Progenitor cell of endocrine pancreas (in vitro differentiated cells): ENCODE measurements around the gene CCL22. TPM values are rescaled to one million over a fixed set of nuclear protein-coding genes. Genes with fewer than 3 reads are reported as not detected.

Experiments used
- DNase-seq: peaks from one replicate; pipeline ENCODE4 v3.0.0; 2021; ENCODE audit warnings: low spot score; ENCODE audit not compliant: unreplicated experiment
- H3K27ac Mint-ChIP-seq: 2 replicates; pipeline ENCODE4 v1.8.0; 2021; ENCODE audit warnings: mild to moderate bottlenecking, moderate library complexity, mixed read lengths
- H3K27me3 Mint-ChIP-seq: 2 replicates; pipeline ENCODE4 v1.8.0; 2021; ENCODE audit warnings: mixed read lengths
- H3K36me3 Mint-ChIP-seq: 2 replicates; pipeline ENCODE4 v1.8.0; 2022; ENCODE audit warnings: mixed read lengths; ENCODE audit not compliant: insufficient read depth
- H3K4me1 Mint-ChIP-seq: 2 replicates; pipeline ENCODE4 v1.8.0; 2021; ENCODE audit warnings: low read depth, mixed read lengths
- H3K4me3 Mint-ChIP-seq: 2 replicates; pipeline ENCODE4 v1.8.0; 2021; ENCODE audit warnings: low read depth, mild to moderate bottlenecking, moderate library complexity, mixed read lengths
- H3K9me3 Mint-ChIP-seq: 2 replicates; pipeline ENCODE4 v1.8.0; 2021; ENCODE audit warnings: low read depth, mixed read lengths
- total RNA-seq: library from RNA; stranded (reverse); gene quantifications from 2 replicates; pipeline ENCODE4 v1.2.1, GENCODE V29; 2021
- TF ChIP-seq, protein P1 (sequence below): fragments of 200-600 bp; sonication (generic); IDR thresholded peaks from one replicate; pipeline ENCODE4 v1.5.0; 2021; ENCODE audit warnings: antibody characterized with exemption, mild to moderate bottlenecking; ENCODE audit not compliant: unreplicated experiment

The CCL22 gene
- total RNA-seq, 1 donor from 2014 or later: not detected

DNA sequence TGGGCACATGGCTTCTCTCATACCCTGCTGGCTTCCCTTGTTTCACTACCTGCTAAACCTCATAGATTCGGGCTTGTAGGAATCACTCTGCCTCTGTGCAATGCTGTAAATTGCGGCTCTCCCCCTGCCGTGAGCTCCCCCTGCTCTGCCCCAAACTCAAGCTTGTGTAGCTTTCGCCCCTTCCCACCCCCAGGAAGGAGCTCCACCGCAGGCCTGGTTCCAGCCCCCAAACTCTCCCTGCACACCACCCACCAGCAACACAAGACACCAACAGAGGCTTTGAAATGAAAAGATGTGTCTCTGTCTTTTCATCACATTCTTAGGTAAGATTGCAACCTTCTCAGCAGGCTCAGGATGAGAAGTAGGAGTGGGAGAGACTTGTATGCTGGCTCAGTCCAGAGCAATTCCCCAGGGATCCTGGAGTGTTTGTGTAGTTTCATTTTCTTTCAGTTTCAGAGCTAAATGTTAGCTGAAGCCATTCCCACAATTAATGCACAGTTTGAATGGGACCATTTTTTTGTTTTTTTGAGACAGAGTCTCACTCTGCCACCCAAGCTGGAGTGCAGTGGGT lies 27.9 kb downstream of the CCL22 start:
- Mint-ChIP-seq H3K27ac (no peak overlapping the region), H3K36me3 (no peaks in the 10 kb centered on the region), H3K27me3 (peaks cover 11% of the 10 kb centered on the region), H3K9me3 (no peaks in the 10 kb centered on the region), H3K4me3 (no peak overlapping the region), H3K4me1 (no peaks in the 10 kb centered on the region)
- DNase-seq: no peak
- TF ChIP-seq, protein P1, sequence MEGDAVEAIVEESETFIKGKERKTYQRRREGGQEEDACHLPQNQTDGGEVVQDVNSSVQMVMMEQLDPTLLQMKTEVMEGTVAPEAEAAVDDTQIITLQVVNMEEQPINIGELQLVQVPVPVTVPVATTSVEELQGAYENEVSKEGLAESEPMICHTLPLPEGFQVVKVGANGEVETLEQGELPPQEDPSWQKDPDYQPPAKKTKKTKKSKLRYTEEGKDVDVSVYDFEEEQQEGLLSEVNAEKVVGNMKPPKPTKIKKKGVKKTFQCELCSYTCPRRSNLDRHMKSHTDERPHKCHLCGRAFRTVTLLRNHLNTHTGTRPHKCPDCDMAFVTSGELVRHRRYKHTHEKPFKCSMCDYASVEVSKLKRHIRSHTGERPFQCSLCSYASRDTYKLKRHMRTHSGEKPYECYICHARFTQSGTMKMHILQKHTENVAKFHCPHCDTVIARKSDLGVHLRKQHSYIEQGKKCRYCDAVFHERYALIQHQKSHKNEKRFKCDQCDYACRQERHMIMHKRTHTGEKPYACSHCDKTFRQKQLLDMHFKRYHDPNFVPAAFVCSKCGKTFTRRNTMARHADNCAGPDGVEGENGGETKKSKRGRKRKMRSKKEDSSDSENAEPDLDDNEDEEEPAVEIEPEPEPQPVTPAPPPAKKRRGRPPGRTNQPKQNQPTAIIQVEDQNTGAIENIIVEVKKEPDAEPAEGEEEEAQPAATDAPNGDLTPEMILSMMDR: no peak

- Mint-ChIP-seq H3K9me3 (no peaks in the 10 kb centered on the region), H3K4me1 (no peaks in the 10 kb centered on the region), H3K4me3 (no peak overlapping the region), H3K36me3 (no peaks in the 10 kb centered on the region), H3K27ac (no peak overlapping the region), H3K27me3 (peaks cover 14% of the 10 kb centered on the region)
- TF ChIP-seq, protein P1: no peak
- no peak for DNase-seq
Measured at GRCh38 chr16:57387598-57388354, 29.2 kb downstream of the CCL22 start.

- Mint-ChIP-seq H3K4me3 (no peak overlapping the region), H3K27me3 (peaks cover 14% of the 10 kb centered on the region), H3K9me3 (no peaks in the 10 kb centered on the region), H3K4me1 (no peaks in the 10 kb centered on the region), H3K36me3 (no peaks in the 10 kb centered on the region), H3K27ac (peak overlapping the region; percentile 18)
- DNase-seq: no peak
- TF ChIP-seq, protein P1: no peak
Measured at GRCh38 chr16:57388359-57389086, 29.9 kb downstream of the CCL22 start.

GRCh38 chr16:57389087-57389468 lies 30.5 kb downstream of the CCL22 start:
- TF ChIP-seq, protein P1: no peak
- Mint-ChIP-seq H3K27me3 (peaks cover 14% of the 10 kb centered on the region), H3K4me1 (no peaks in the 10 kb centered on the region), H3K9me3 (no peaks in the 10 kb centered on the region), H3K36me3 (no peaks in the 10 kb centered on the region), H3K4me3 (no peak overlapping the region), H3K27ac (no peak overlapping the region)
- no peak for DNase-seq

DNA sequence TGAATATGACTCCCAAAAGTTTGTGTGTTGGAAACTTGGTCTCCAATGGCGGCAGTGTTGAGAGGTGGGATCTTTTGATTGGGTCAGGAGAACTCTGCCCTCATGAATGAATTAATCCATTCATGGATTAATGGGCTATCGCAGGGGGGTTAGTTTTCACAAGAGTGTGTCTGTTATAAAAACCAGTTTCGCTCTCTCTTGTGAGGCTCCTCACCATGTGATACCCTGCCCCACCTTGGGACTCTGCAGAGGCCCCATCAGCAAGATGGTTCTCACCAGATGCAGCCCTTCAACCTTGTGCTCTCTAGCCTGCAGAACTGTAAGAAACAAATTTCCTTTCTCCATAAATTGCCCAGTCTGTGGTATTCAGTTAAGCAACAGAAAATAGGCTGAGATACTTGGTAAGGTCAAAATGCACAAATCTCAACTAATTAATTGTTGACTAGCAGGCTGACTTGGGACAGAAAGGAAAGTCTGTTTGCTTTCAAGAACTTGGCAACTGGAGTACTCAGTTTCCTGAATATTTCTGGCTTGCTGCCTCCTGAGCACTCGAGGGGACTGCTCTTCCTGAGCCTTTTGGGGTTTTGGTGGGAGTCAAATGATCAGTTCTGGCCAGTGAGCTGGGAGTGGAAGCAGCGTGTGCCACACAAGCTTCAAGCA lies 32.2 kb downstream of the CCL22 start:
- DNase-seq: no peak
- Mint-ChIP-seq H3K27ac (no peak overlapping the region), H3K4me3 (no peak overlapping the region), H3K36me3 (no peaks in the 10 kb centered on the region), H3K27me3 (peaks cover 14% of the 10 kb centered on the region), H3K4me1 (no peaks in the 10 kb centered on the region), H3K9me3 (no peaks in the 10 kb centered on the region)
- TF ChIP-seq, protein P1: no peak
